Body of pancreas (tissue), 4 donors: ENCODE data around the gene USP47. TPM values are rescaled to one million over a fixed set of nuclear protein-coding genes. Genes with fewer than 3 reads are reported as not detected.

Experiments used
- ATAC-seq: fragments of 150-250 bp; one replicate; pipeline ENCODE4 v1.9.1; 2016
- DNase-seq, 4 donors: peaks; one replicate each; pipeline ENCODE4 v3.0.0-alpha.2; 2019
- H3K27ac ChIP-seq, 4 donors: fragments of 200-600 bp; sonication (generic); 1 replicate in 3 of 4; 2 replicates in 1 of 4; pipeline versions ENCODE4 v1.5.1 to v1.6.1; 2016 to 2019; ENCODE audit warnings: mild to moderate bottlenecking in 1 of 4, mixed read lengths in 1 of 4, moderate library complexity in 1 of 4
- H3K27me3 ChIP-seq, 2 donors: fragments of 200-600 bp; sonication (generic); one replicate each; pipeline ENCODE4 v1.6.0; 2016; ENCODE audit warnings: mild to moderate bottlenecking in 1 of 2
- H3K36me3 ChIP-seq, 2 donors: fragments of 200-600 bp; sonication (generic); replicated peaks in 1 of 2; 2 replicates each; pipeline ENCODE4 v1.5.1; 2016; ENCODE audit warnings: low read depth in 2 of 2; ENCODE audit not compliant: insufficient read depth in 1 of 2
- H3K4me1 ChIP-seq: fragments of 200-600 bp; sonication (generic); one replicate; pipeline ENCODE4 v1.6.0; 2016
- H3K4me3 ChIP-seq, 2 donors: fragments of 200-600 bp; sonication (generic); 1 replicate in 1 of 2; 2 replicates in 1 of 2; pipeline ENCODE4 v1.5.1; 2016 to 2019
- H3K9me3 ChIP-seq, 3 donors: fragments of 200-600 bp; sonication (generic); 1 replicate in 2 of 3; 2 replicates in 1 of 3; pipeline ENCODE4 v1.5.1; 2016
- CTCF ChIP-seq, 7 experiments: fragments of 450-650 bp in 4 of 7; fragments of 200-600 bp in 3 of 7; sonication (generic) in 3 of 7; IDR thresholded peaks; one replicate each; pipeline ENCODE4 v1.5.1; 2016 to 2019; ENCODE audit warnings: antibody characterized with exemption in 7 of 7
- POLR2A ChIP-seq, 3 donors: fragments of 450-650 bp; IDR thresholded peaks; one replicate each; pipeline ENCODE4 v1.6.1; 2016; ENCODE audit warnings: antibody characterized with exemption in 3 of 3, mild to moderate bottlenecking in 2 of 3
- WGBS, 2 donors: methylation state at CpG; one replicate each; pipeline ENCODE4 v1.1.5; 2017; 5-methylcytosine and 5-hydroxymethylcytosine counted together
- intact Hi-C: fragments of 100-400 bp; cut with DNase I; formaldehyde crosslinking; loops from one replicate; pipeline ENCODE4 v1.15.1; 2023
- total RNA-seq, 2 donors: library from RNA; depleted of rRNA; stranded (reverse); fragments of >200 nt; gene quantifications; one replicate each; pipeline ENCODE4 v1.1.0, GENCODE V29; 2016

The USP47 gene
- total RNA-seq, 2 donors from 2014 or later = 51.1 to 63.3 TPM

- Histone ChIP-seq H3K9me3 (no peaks in the 10 kb centered on the region), H3K4me1 (no peaks in the 10 kb centered on the region), H3K27me3 (no peaks in the 10 kb centered on the region), H3K36me3 (no peaks in the 10 kb centered on the region), H3K4me3 (no peak overlapping the region), H3K27ac (no peak overlapping the region)
- WGBS, 2 donors = 70 to 75% methylated on average over 8 of the region's 8 CpGs
- TF ChIP-seq CTCF (IDR thresholded peaks at IDR 0.05) (no peak), POLR2A (IDR thresholded peaks at IDR 0.05) (no peak)
- ATAC-seq = no peak
- intact Hi-C loops = no loop called here
- no peak for DNase-seq
These were observed 148.3 kb downstream of the USP47 start for GRCh38 chr11:11989774-11990744.

DNA sequence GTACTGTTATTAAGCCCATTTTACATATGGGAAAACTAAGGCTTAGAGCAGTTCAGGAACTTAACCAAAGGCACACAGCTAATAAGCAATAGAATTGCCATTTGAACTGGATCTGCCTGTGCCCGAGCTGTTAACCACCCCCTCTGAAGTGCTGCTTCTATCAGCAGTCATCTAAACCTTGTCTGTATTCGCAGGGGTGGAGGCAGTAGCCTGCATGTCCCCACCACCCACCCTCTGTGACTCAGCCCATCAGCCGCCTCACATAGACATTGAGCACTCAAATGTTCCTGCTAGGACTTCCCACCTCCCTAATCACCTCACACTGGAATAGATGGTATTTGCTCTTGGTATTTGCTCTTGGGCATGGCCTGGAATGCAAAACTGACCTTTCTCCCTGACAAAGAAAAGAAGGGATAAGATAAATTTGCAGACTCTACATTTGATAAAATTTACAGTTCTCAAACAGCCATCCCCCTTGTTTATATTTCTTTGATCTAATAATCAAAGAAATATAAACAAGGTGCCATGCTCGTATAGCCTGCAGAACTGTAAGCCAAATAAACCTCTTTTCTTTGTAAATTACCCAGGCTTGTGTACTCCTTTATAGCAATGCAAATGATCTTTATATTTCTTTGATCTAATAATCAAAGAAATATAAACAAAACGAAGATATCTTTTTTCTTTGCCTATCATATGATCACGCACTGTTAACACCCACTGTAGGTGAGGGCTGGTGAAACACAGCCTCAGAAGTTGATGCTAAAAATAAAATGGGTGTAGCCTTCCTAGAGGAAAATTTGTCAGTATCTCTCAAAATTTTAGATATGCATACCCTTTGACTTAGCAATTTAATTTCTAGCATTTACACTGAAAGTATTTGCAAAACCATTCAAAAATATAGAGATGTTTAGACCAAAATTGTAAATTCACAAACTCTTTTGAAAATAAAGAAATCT, 150.8 kb downstream of the USP47 start:
- intact Hi-C loops = no loop called here
- 51 to 67% methylated on average over 6 of the region's 6 CpGs for WGBS, 2 donors

DNA sequence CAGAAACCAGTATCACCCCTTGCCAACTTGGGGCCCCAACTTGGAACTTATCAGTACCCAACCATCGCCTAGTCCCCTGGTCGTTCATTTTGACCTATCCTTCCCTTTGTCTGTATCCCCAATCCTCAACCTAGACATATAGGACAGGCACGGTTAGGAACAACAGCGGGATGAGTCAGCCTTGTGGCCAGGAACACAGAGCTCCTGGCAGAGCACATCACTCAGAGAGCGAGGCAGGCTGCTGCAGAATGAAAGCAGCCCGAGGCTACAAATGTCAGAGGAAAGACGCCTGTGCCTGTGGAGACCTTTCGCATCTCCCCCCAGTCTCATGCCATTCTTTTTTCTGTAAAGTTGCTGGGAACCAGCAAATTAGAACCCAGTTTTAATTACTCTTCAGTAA, 152.1 kb downstream of the USP47 start:
- no peaks in the 10 kb centered on the region for H3K27me3 ChIP-seq
- H3K4me1 ChIP-seq = no peaks in the 10 kb centered on the region
- no peak overlapping the region for H3K4me3 ChIP-seq
- intact Hi-C loops = no loop called here
- ATAC-seq (no peak), DNase-seq (no peak)
- WGBS, 2 donors = 72 to 78% methylated on average over 8 of the region's 8 CpGs
- no peaks in the 10 kb centered on the region for H3K36me3 ChIP-seq
- no peak overlapping the region for H3K27ac ChIP-seq
- TF ChIP-seq CTCF (IDR thresholded peaks at IDR 0.05) = no peak
- no peak for TF ChIP-seq POLR2A (IDR thresholded peaks at IDR 0.05)
- H3K9me3 ChIP-seq = no peaks in the 10 kb centered on the region

More for the DNA sequence above, 150.8 kb downstream of the USP47 start:
- DNase-seq = no peak
- Histone ChIP-seq H3K4me1 (no peaks in the 10 kb centered on the region), H3K9me3 (no peaks in the 10 kb centered on the region), H3K36me3 (no peaks in the 10 kb centered on the region), H3K27ac (no peak overlapping the region), H3K27me3 (no peaks in the 10 kb centered on the region), H3K4me3 (no peak overlapping the region)
- TF ChIP-seq POLR2A (IDR thresholded peaks at IDR 0.05) (no peak), CTCF (IDR thresholded peaks at IDR 0.05) (no peak)
- no peak for ATAC-seq

DNA sequence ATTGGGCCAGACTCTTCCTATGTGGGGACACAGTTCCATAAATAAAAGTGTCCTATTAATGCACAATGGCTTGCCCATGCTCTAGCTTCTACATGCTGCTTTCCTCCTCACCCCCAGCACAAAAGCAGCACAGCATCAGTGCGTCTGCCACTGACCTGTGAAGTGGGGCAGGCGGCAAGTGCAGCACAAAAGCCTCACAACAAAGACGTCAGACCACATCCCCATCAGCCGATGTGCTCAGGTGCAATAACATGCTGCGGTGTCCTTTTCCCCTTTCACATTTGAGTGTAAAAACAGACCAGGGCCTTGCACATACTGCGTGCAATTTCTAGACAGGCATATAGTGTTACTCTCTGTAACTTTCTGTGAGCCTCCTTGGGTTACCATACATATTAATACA, 153.8 kb downstream of the USP47 start:
- DNase-seq = no peak
- H3K4me1 ChIP-seq = no peaks in the 10 kb centered on the region
- no peaks in the 10 kb centered on the region for H3K9me3 ChIP-seq
- H3K27me3 ChIP-seq = no peaks in the 10 kb centered on the region
- H3K27ac ChIP-seq = no peak overlapping the region
- H3K4me3 ChIP-seq = no peak overlapping the region
- intact Hi-C loops = no loop called here
- no peak for ATAC-seq
- no peaks in the 10 kb centered on the region for H3K36me3 ChIP-seq
- TF ChIP-seq CTCF (IDR thresholded peaks at IDR 0.05) (no peak), POLR2A (IDR thresholded peaks at IDR 0.05) (no peak)
- 91 to 98% methylated on average over 6 of the region's 6 CpGs for WGBS, 2 donors
